GM12865 (cell line): ENCODE data around the gene MVB12A.

Source experiments
- DNase-seq: peaks from one replicate; pipeline ENCODE4 v3.0.0; 2010; ENCODE audit warnings: low read depth
- H3K4me3 ChIP-seq: 2 replicates; pipeline ENCODE4 v1.5.1; 2011; ENCODE audit warnings: mild to moderate bottlenecking, low read depth, low read length, control low read depth
- CTCF ChIP-seq: IDR thresholded peaks from 2 replicates; pipeline ENCODE4 v1.5.1; 2011; ENCODE audit warnings: low read length, control low read depth, low read depth, inconsistent platforms; ENCODE audit not compliant: insufficient read depth; ENCODE audit errors: missing control alignments

MVB12A gene

GRCh38 chr19:17389288-17389687 is 30.6 kb upstream of the MVB12A start:
- TF ChIP-seq CTCF: no peak
- no peak overlapping the region for H3K4me3 ChIP-seq
- DNase-seq: no peak

GRCh38 chr19:17389957-17390664 is 29.7 kb upstream of the MVB12A start:
- H3K4me3 ChIP-seq: no peak overlapping the region
- no peak for TF ChIP-seq CTCF
- no peak for DNase-seq

GRCh38 chr19:17390665-17391370 is 29.0 kb upstream of the MVB12A start:
- peak; percentile 90 for DNase-seq
- peak; percentile 72 for TF ChIP-seq CTCF
- H3K4me3 ChIP-seq: peak overlapping the region; percentile 47

GRCh38 chr19:17391371-17392151 is 28.3 kb upstream of the MVB12A start:
- DNase-seq: peak; percentile 31
- H3K4me3 ChIP-seq: peak overlapping the region; percentile 12
- TF ChIP-seq CTCF: no peak

- DNase-seq: peak; percentile 18
- TF ChIP-seq CTCF: no peak
Observed at GRCh38 chr19:17393002-17393401, 26.8 kb upstream of the MVB12A start.

GRCh38 chr19:17393914-17394313 is 25.9 kb upstream of the MVB12A start, which contains the start of gene CCDC194:
Gene CCDC194 (minus strand): TSS chr19:17394196. CDS start chr19:17394158, 38 bp downstream.
- no peak for TF ChIP-seq CTCF
- no peak within 1 kb of the TSS for H3K4me3 ChIP-seq
- DNase-seq: peak; percentile 19

More at GRCh38 chr19:17393002-17393401, 26.8 kb upstream of the MVB12A start:
- no peak overlapping the region for H3K4me3 ChIP-seq
